GM19043 (cell line): ENCODE results near the gene EIF4H.
"Not testable (repeated sequence)": the region's sequence is repeated elsewhere in the genome, so short reads cannot be mapped to it uniquely, and the experiment has no call there.

Source experiments
- ATAC-seq: cut with Tn5 transposase; IDR thresholded peaks from one replicate; pipeline ENCODE4 v1.9.1; 2021; ENCODE audit warnings: low read depth; ENCODE audit not compliant: unreplicated experiment

EIF4H gene

GRCh38 chr7:74174606-74175082, 488 bp downstream of the EIF4H start:
- peak; percentile 21 for ATAC-seq

- ATAC-seq: no peak
Observed at GRCh38 chr7:74175340-74175739, 1.2 kb downstream of the EIF4H start.

GRCh38 chr7:74176555-74176954, 2.4 kb downstream of the EIF4H start:
- no peak for ATAC-seq

- no peak for ATAC-seq
Observed at GRCh38 chr7:74178632-74179031, 4.5 kb downstream of the EIF4H start.

GRCh38 chr7:74179935-74180604, 5.9 kb downstream of the EIF4H start:
- no peak for ATAC-seq

GRCh38 chr7:74180866-74181265, 6.7 kb downstream of the EIF4H start:
- no peak for ATAC-seq

- no peak for ATAC-seq
Observed at GRCh38 chr7:74181821-74182220, 7.7 kb downstream of the EIF4H start.

- ATAC-seq: no peak
Observed at GRCh38 chr7:74182453-74183090, 8.4 kb downstream of the EIF4H start.

- ATAC-seq: no peak
Observed at GRCh38 chr7:74183142-74183541, 9.0 kb downstream of the EIF4H start.

- no peak for ATAC-seq
Observed at GRCh38 chr7:74183653-74184450, 9.7 kb downstream of the EIF4H start.

GRCh38 chr7:74185016-74185415, 10.9 kb downstream of the EIF4H start:
- no peak for ATAC-seq

- ATAC-seq: no peak
Observed at GRCh38 chr7:74185636-74186035, 11.5 kb downstream of the EIF4H start.

- ATAC-seq: no peak
Observed at GRCh38 chr7:74187915-74188675, 13.9 kb downstream of the EIF4H start.

- ATAC-seq: no peak
Observed at GRCh38 chr7:74190259-74190658, 16.1 kb downstream of the EIF4H start.

GRCh38 chr7:74191231-74191630, 17.1 kb downstream of the EIF4H start:
- no peak for ATAC-seq

GRCh38 chr7:74193054-74193453, 18.9 kb downstream of the EIF4H start:
- no peak for ATAC-seq

- no peak for ATAC-seq
Observed at GRCh38 chr7:74193913-74194312, 19.8 kb downstream of the EIF4H start.

GRCh38 chr7:74194686-74195085, 20.5 kb downstream of the EIF4H start:
- no peak for ATAC-seq

GRCh38 chr7:74195139-74195860, 21.1 kb downstream of the EIF4H start:
- not testable (repeated sequence) for ATAC-seq
